Effector CD8-positive, alpha-beta T cell (primary cell): Measurements from ENCODE around the gene CALR3.
"Not testable (repeated sequence)": the region's sequence is repeated elsewhere in the genome, so short reads cannot be mapped to it uniquely, and the experiment has no call there.

Experiments
- DNase-seq: peaks from one replicate; lab custom pipeline; 2025; lab: John Stamatoyannopoulos, UW

The CALR3 gene

DNA sequence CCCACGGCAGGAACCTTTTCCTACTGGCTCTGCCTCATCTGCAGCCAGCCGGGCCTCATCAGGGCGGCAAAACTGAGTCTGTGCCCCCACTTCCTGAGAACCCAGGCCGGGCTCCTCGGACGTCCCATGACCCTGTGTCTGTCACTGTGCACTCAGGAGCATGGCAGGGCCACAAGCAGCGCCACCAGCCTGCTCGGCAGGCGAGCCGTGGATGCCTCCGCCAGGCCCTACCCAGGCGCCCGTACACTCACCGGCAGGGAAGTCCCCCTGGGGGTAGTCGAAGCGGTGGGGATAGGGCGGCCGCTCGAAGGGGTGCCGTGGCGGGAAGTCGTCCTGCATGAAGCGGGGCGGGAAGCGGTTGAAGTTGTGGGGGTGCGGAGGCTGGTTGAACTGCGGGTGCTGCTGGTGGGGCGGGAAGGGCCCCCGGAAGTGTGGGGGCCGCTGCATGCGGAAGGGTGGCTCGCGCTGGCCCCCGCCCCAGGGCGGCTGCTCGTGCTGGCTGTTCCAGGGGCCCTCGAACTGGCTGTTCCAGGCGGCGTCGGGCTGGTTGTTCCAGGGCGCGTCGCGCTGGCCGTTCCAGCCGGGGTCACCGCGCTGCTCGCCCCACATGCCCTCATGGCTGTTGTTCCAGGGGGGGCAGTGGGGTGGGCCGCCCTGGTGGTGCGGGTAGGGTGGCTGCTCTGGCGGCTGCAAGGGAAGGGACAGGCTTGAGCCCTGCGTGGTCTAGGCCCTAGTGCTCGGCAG lies 29.2 kb upstream of the CALR3 start:
- no peak for DNase-seq

DNA sequence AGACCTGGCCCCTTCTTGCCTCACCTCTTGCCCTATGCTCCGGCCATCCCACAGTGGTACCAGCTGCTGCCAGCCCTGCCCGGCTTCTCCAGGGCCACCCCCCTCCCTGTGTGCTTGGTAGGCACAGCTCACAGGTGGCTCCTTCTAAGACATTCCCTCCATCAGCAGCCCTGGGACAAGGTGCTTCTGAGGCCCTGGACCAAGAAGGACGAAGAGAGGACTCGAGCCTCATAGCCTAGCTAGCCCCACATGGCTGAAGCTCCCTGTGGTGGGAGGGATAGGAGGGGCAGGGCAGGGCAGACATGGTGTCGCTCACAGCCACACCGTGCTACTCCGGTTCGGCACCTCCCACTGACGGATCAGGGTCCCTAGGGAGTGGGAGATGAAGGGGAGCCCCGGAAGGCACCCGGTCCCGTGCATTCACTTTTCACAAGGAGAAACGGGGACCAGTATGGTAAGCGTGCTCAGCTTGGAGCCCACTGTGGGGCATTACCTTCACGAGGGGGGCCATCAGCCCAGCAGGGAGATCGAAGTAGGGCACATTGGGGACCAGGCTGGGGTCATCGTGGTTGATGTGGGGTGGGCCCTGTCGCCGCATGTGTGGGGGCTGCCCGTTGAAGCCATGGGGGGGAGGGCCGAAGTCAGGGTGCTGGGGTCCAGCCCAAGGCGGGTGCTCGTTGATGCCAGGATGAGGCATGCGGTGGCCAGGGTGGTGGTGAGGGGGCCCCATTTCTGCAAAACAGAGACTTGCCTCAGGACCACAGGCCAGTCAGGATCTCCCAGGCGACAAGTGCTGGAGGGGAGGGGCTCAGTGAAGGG lies 26.8 kb upstream of the CALR3 start:
- DNase-seq, result no peak

DNA sequence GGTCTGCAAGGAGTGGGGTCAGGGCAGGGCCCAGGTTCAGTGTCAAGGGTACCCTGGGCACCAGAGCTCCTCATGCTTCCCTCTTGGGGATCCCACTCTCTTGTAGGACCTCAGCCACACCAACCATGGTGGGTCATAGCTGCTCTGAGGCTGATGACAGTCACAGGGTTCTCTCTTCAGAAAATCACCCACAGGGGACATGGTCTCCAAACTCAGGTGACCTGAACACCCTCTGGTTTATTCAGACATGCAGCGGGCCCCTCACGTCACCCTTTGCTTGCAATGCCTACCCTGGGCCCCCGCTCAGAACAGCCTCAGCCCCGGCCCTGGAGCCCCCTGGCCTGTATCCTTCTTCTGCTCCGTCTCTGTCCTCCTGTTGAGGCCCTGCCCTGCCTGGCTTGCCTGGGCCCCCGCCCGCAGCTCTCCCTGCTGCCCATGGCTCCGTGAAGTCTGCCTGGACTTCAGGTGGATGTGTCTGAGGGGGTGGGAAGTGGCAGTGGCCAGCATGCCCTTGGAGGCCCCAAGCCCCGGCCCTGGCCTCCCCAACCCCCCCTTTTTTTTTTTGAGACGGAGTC lies 25.8 kb upstream of the CALR3 start:
- no peak for DNase-seq

DNA sequence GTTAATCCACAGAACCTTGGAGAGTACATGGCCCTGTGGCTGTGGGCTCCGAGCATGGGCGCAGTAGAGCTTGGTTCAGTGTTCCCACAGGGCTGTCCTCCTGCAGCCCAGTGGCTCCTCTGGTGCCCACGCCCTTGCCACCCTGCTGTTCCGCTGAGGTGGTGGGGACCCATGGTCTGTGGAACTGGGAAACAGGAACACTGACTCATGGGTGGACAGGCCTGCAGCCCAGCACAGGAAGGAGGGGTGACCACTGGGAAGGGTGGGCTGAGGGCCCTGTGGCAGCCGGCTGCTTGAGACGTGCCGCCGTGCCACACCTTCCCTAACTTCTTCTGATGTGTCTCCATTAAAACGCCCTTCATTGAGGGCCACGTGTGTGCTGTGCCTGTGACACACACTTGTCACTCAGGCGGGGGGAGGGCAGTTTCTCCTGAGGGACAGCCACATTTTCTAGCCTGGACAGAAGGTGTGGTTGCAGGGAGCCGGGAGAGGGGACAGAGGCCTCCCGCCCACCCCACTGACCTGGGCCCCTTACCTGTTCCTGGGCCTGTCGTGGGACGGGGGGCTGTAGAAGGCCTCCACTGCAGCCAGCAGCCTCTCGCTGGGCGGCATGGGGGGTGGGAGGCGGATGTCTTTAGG lies 25.1 kb upstream of the CALR3 start:
- DNase-seq, result no peak

DNA sequence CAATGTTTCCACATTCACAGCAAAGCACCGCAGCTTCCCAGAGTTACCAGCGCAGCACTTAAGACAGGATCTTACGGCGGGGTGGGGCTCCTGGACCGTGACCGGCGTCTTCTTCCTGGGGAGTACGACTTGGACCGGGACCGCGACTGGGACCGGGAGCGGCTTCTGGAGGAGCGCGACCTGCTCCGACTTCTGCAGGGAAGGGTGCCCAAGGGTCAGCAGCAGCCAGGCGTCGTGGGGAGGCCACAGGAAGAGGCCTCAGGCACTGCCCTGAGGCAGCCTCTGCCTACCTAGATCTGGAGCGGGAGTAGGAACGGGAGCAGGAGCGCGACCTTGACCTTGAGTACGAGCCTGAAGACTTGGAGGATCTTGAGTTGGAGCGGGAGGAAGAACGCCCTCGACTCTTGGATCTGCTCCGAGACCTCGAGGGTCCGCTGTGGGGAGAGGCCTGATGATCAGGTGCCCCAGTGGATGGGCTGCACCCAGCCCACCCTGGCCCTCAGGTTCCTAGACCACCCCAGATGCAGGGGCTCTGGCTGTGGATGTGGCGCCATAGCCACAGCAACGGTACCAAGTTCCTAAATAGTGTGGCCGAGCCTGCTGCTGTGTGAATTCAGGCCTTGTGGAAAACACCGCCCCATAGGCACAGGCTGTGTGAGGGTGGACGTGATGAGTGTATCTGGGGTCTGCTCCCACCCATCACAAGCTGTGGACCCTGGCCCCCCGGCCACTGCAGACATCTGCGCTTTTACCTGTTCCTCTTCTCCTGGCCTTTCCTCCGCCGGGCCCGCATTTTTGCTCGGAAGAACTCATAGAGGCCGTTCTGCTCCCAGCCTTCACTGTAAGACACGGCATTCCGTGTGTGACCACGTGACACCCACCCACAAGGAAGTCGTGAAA lies 24.4 kb upstream of the CALR3 start:
- no peak for DNase-seq

DNA sequence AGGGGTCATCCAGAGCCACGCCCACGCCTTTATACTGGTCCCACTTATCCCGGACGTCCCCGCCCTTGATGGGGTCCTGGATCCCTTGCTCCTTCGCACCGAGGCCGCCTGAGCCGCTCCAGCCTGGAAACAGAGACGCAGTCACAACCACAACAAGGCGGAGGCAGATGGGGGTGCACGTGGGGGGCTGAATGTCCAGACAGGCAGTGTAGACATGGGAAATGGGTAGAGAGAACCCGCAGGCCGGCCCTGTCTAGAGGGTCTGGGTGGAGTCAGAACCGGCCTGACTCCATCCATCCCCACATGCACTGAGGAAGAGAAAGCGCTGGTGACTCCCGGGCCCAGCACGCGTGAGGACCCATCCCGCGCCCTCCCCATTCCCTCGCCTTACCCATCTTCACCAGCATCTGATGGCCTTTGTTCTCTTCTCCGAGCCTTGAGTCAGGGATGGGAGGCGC lies 23.3 kb upstream of the CALR3 start:
- no peak for DNase-seq

DNA sequence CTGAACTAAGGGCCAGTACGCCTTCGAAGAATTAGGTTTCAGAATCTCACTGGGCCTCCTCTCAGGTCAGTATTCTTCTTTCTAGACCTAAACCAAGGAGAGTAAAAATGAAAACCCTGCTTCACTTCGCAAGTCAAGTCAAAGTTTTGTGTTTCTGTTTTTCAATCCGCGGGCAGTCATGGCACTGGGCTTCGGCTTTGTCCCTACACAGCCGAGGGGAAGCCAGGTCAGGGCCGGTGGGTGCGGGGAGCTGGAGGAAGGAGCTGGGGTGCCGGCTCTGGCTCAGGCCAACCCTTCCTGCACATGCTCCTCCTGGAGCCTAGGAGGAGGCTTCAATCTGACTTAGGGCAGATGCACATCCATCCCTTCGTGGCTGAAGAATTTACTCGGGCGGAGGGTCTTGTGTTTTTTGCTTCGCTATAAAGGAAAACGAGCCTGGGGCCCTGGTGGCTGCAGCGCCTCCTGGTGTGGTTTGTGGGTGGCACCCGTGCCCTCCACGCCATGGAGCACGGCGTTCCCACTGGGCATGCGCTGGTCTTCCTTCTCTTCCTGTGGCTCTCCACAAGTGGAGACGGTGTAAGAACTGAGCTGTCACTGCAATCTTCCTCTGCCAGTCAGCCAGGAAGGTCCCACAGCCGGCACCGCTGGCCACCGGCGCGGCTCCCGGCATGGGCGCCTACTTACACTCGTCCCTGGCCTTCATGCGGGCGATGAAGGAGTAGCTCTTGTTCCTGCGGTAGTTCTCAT lies 22.7 kb upstream of the CALR3 start:
- no peak for DNase-seq

DNA sequence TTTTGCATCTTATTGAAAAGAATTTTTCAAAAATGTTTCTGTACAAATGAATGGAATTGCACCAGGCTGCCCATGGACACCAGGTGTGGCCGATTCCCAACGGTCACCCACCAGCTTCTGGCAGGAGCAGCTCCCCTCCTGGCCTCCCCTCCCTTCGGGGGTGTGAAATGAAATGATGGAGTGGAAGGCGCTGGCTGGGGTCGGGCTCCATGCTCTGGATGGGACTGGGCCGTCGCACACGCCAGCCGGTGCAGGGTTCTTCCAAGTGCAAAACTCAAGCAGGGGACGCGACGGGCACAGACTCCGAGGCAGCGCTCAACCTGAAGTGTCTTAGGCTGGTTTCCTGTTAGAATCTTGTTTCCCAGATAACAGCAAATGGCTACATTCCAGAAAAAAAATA lies 22.1 kb upstream of the CALR3 start:
- DNase-seq, result no peak

DNA sequence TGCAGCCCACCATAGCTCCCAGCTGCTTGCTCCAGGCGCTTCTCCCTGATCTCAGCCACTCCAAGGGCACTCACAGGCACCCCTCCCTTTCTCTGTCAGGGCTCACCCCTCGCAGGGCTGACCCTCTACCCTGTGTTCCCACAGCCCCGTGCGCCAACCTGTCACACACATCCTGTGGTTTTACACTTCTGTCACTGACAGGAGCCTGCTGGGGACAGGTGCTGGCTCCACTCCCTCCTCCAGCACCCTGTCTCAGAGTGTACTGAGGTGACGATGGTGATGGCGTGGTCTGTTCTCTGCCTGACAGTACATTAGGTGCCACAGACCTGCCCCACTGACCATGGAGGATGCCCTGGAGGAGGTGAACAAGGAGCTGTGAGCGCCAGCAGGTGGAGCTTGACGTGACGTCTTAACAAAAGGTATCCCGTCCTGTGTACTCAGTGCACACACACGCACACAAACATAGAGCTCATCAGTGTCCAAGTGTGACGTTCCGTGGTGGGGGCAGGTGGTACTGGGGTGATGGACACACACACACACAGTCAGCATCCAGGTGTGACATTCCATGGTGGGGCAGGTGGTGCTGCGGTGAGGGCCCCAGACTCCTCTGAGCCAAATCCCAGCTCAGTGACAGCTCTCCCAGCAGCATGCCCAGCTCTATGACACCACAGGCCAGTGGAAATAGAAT lies 21.1 kb upstream of the CALR3 start:
- no peak for DNase-seq

DNA sequence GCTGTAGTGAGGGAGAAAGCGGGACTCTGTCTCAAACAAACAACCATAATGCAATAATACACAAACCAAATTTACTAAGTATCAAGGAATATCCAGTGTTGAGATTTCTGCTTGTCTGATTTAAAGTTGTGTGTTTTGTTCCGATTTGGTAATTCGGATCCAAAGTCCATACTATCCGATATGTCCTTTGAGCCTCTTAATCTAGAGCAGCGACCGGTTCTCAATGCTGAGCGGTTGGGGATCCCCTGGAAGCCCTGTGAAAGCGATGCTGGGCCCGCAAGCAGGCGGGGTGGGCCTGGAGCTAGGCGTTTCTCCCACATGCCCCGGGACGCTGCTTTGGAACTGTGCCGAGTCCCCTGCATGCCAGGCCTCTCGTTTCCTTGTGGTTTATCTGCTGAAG lies 20.4 kb upstream of the CALR3 start:
- no peak for DNase-seq

DNA sequence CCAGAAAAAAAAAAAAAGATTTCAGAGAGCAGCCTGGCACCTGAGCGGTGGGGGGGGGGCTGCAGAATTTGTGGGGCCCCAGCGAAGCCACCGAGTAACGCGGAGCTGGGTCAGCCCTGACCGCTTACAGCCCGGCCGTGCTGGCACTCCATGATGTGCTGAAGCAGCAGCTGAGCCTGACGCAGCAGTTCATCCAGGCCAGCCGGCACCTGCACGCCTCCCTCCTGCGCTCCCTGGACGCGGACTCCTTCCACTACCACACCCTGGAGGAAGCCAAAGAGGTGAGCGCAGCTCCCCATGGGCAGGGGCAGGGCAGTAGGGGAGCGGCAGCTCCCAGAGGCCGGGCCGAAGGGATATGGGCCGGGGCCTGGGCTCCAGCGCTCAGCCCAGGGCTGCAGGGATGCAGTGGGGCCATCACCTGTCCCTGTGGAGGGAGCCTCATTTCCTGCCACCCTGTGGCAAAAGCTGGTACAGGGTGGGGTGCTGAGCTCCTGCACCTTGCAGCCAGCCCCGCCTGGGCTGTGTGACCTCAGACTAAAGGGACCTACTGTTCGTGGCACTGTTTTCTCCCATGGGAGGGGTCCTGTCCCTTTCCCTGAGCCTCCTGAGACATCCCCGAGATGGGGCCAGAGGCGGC lies 18.5 kb upstream of the CALR3 start:
- no peak for DNase-seq

DNA sequence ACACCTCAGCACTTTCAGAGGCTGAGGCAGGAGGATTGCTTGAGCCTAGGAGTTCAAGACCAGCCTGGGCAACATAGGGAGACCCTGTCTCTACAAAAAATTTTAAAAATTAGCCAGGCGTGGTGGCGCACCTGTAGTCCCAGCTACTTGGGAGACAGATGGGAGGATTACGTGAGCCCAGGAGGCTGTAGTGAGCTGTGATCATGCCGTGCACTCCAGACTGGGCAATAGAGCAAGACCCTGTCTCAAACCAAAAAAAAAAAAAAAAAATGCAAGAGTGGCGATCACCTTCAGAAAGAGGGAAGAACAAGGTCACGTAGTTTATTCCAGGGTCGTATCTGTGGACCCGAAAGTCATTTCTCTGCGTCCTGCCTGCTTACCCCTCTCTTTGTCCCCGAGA lies 16.6 kb upstream of the CALR3 start:
- DNase-seq, result not testable (repeated sequence)

DNA sequence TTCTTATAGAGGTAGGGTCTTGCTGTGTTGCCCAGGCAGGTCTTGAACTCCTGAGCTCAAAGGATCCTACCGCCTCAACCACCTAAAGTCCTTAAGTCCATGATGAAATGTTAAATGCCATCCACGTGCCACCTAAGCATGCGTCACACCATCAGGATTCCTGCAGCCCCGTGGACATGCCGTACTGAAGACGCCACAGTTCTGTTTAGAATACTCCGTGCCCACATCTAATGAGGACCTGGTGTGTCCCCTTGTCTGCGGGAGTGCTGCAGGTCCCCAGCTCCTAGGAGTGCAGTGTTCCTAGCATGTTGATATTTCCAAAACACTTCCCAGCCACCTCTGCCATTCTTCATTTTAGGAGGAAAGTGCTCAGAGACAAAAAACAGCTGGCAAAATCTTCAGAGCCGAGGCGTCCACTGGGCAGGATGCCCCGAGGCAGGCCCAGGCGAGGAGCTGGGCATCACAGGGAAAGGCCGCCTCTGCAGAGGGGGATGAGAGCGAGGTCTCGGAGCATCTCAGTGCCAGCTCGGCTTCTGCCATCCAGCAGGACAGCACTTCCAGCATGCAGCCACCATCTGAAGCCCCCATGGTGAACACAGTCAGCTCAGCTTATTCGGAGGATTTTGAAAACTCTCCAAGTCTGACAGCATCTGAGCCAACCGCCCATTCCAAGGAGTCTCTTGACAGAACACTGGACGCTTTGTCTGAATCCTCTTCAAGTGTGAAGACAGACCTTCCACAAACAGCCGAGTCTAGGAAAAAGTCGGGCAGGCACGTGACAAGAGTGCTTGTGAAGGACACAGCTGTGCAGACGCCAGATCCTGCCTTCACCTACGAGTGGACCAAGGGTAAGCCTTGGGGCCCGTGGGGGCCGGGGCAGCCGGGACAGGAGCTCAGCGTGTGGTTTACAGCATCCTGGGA lies 13.4 kb upstream of the CALR3 start:
- DNase-seq, result no peak

DNA sequence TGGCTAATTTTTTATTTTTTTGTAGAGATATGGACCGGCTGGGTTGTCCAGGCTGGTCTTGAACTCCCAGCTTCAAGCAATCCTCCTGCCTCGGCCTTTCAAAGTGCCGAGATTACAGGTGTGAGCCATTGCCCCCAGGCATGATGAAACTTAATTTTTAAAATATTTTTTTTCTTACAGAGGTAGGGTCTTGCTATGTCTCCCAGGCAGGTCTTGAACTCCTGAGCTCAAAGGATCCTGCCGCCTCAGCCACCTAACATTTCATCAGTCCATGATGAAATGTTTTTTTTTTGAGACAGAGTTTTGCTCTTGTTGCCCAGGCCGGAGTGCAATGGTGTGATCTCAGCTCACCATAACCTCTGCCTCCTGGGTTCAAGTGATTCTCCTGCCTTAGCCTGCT lies 12.6 kb upstream of the CALR3 start:
- DNase-seq, result no peak

DNA sequence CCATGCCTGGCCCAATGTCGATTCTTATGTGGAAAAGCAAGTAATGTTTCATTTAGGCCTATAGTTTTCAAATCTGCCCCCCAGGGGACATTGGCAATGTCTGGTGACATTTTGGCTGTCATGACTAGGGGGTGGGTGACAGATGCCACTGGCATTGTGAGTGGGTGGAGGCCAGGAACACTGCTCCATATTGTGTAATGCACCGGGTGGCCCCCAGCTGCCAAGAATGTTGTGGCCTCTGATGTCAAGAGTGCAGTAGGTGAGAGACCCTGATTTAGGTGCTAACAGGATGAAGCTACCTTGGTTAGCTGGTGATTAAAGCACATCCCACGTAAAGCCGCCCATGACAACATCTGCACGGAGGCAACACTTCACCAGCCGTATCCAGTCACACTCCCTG lies 11.0 kb upstream of the CALR3 start:
- DNase-seq, result no peak

DNA sequence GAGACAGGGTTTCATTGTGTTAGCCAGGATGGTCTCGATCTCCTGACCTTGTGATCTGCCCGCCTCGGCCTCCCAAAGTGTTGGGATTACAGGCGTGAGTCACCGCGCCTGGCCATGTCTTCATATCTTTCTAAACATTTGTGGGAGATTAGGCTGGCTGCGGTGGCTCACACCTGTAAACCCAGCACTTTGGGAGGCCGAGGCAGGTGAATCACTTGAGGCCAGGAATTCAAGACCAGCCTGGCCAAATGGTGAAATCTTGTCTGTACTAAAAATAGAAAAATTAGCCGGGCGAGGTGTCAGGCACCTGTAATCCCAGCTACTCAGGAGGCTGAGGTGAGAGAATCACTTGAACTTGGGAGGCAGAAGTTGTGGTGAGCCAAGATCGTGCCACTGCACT lies 10.2 kb upstream of the CALR3 start:
- DNase-seq, result not testable (repeated sequence)

DNA sequence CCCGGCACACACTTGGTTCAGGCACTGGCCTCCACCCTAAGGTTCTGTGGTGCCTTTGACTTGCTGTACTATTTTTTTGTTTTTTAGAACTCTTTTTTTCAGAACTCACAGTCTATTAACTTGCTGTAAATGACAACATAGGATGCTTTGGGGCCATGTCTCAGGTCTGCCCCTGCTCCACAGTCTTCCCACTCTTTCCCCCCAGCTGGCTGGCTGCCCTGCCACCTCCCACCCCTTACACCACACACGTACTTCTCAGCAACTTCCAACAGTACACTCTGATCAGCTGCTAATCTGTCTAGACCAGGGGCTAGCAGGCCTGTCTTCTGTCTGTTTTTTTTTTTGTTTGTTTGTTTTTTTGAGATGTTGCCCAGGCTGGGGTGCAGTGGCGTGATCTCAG lies 8.3 kb upstream of the CALR3 start:
- DNase-seq, result no peak

DNA sequence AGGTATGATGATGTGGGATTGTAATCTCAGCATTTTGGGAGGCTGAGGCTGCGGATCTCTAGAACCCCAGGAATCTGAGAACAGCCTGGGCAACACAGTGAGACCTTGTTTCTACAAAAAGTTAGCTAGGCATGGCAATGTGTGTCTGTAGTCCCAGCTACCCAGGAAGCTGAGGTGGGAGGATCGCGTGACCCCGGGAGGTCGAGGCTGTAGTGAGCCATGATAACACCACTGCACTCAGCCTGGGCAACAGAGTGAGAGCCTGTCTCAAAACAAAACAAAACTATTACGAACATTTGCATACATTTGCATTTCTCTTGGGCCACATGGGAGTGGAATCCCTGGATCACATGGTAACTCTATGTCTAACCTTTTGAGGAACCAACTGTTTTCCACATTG lies 1.9 kb upstream of the CALR3 start:
- DNase-seq, result no peak

DNA sequence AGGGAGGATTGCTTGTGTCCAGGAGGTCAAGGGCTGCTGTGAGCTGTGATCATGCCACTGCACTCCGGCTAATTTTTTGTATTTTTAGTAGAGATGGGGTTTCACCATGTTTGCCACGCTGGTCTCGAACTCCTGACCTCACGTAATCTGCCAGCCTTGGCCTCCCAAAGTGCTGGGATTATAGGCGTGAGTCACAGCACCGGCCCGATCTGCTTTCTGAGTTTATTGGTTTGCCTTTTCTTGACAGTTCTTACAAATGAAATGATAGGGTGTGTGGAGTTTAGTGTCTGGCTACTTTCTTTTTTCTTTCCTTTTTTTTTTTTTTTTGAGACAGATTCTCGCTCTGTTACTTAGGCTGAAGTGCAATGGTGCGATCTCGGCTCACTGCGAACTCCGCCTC lies 1.1 kb upstream of the CALR3 start:
- DNase-seq, result no peak
